NCI-H345 (cell line): ENCODE data around the gene ITGAE.
"Not testable (repeated sequence)": the region's sequence is repeated elsewhere in the genome, so short reads cannot be mapped to it uniquely, and the experiment has no call there.

ENCODE experiments used
- DNase-seq: peaks from one replicate; lab custom pipeline; 2025; lab: John Stamatoyannopoulos, UW

The ITGAE gene

GRCh38 chr17:3761036-3761917, 39.7 kb downstream of the ITGAE start:
- no peak for DNase-seq

GRCh38 chr17:3759597-3760216, 41.3 kb downstream of the ITGAE start:
- DNase-seq = no peak

- peak; percentile 3 for DNase-seq
Measured at GRCh38 chr17:3755335-3756030, 45.5 kb downstream of the ITGAE start.

- peak; percentile 96 for DNase-seq
Measured at GRCh38 chr17:3754458-3755334, 46.3 kb downstream of the ITGAE start.

- DNase-seq = no peak
Measured at GRCh38 chr17:3754066-3754457, 46.9 kb downstream of the ITGAE start.

- DNase-seq = no peak
Measured at GRCh38 chr17:3753624-3754023, 47.4 kb downstream of the ITGAE start.

GRCh38 chr17:3751836-3752235, 49.2 kb downstream of the ITGAE start:
- no peak for DNase-seq

- DNase-seq = no peak
Measured at GRCh38 chr17:3750926-3751325, 50.1 kb downstream of the ITGAE start.

- no peak for DNase-seq
Measured at GRCh38 chr17:3750296-3750695, 50.7 kb downstream of the ITGAE start.

- no peak for DNase-seq
Measured at GRCh38 chr17:3748576-3748975, 52.4 kb downstream of the ITGAE start.

- no peak for DNase-seq
Measured at GRCh38 chr17:3747805-3748204, 53.2 kb downstream of the ITGAE start.

GRCh38 chr17:3745071-3745470, 55.9 kb downstream of the ITGAE start:
- DNase-seq = no peak

GRCh38 chr17:3744014-3744413, 57.0 kb downstream of the ITGAE start:
- DNase-seq = no peak

GRCh38 chr17:3740611-3741073, 60.3 kb downstream of the ITGAE start:
- no peak for DNase-seq

- DNase-seq = no peak
Measured at GRCh38 chr17:3739422-3740124, 61.4 kb downstream of the ITGAE start.

- DNase-seq = peak; percentile 10
Measured at GRCh38 chr17:3738562-3739295, 62.3 kb downstream of the ITGAE start.

GRCh38 chr17:3735515-3735914, 65.5 kb downstream of the ITGAE start:
- DNase-seq = no peak

GRCh38 chr17:3734911-3735276, 66.1 kb downstream of the ITGAE start:
- not testable (repeated sequence) for DNase-seq

- no peak for DNase-seq
Measured at GRCh38 chr17:3732210-3732621, 68.8 kb downstream of the ITGAE start.

- DNase-seq = no peak
Measured at GRCh38 chr17:3730881-3731429, 70.0 kb downstream of the ITGAE start.
